Measurements from ENCODE around the gene FHL2.

- TF ChIP-seq POLR2AphosphoS5 (IDR thresholded peaks at IDR 0.05; ENCODE audit: borderline replicate concordance, low read depth, low read length) (no peak), EZH2 (IDR thresholded peaks at IDR 0.05) (no peak), FOXP2 (optimal IDR thresholded peaks at IDR 0.05; ENCODE audit: control extremely low read depth, extremely low read length, insufficient read depth) (no peak)
Observed at GRCh38 chr2:105384861-105385260, 14.0 kb downstream of the FHL2 start.
